A549 treated with AZD2906 at 1 μM for 4 hours (cell line): ENCODE results near the gene DNAH17. TPM values are rescaled to one million over a fixed set of nuclear protein-coding genes. Genes with fewer than 3 reads are reported as not detected.

Experiments used
- total RNA-seq: library from RNA; stranded (reverse); fragments of 200-300 nt; extraction: Qiagen RNA extraction; gene quantifications from 5 replicates; pipeline ENCODE4 v1.2.3, GENCODE V29; 2022

Gene DNAH17, protein sequence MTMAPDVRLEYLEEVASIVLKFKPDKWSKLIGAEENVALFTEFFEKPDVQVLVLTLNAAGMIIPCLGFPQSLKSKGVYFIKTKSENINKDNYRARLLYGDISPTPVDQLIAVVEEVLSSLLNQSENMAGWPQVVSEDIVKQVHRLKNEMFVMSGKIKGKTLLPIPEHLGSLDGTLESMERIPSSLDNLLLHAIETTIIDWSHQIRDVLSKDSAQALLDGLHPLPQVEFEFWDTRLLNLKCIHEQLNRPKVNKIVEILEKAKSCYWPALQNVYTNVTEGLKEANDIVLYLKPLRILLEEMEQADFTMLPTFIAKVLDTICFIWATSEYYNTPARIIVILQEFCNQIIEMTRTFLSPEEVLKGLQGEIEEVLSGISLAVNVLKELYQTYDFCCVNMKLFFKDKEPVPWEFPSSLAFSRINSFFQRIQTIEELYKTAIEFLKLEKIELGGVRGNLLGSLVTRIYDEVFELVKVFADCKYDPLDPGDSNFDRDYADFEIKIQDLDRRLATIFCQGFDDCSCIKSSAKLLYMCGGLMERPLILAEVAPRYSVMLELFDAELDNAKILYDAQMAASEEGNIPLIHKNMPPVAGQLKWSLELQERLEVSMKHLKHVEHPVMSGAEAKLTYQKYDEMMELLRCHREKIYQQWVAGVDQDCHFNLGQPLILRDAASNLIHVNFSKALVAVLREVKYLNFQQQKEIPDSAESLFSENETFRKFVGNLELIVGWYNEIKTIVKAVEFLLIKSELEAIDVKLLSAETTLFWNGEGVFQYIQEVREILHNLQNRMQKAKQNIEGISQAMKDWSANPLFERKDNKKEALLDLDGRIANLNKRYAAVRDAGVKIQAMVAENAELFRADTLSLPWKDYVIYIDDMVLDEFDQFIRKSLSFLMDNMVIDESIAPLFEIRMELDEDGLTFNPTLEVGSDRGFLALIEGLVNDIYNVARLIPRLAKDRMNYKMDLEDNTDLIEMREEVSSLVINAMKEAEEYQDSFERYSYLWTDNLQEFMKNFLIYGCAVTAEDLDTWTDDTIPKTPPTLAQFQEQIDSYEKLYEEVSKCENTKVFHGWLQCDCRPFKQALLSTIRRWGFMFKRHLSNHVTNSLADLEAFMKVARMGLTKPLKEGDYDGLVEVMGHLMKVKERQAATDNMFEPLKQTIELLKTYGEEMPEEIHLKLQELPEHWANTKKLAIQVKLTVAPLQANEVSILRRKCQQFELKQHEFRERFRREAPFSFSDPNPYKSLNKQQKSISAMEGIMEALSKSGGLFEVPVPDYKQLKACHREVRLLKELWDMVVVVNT (N-terminal part only)
- total RNA-seq = 0.81 to 1.1 TPM (median 0.98 TPM) in 5 replicates

GRCh38 chr17:78577296-78577695 is at the start of gene DNAH17:
DNAH17 (minus strand) TSS chr17:78577396; CDS start chr17:78575057, 2,339 bp downstream.

DNA sequence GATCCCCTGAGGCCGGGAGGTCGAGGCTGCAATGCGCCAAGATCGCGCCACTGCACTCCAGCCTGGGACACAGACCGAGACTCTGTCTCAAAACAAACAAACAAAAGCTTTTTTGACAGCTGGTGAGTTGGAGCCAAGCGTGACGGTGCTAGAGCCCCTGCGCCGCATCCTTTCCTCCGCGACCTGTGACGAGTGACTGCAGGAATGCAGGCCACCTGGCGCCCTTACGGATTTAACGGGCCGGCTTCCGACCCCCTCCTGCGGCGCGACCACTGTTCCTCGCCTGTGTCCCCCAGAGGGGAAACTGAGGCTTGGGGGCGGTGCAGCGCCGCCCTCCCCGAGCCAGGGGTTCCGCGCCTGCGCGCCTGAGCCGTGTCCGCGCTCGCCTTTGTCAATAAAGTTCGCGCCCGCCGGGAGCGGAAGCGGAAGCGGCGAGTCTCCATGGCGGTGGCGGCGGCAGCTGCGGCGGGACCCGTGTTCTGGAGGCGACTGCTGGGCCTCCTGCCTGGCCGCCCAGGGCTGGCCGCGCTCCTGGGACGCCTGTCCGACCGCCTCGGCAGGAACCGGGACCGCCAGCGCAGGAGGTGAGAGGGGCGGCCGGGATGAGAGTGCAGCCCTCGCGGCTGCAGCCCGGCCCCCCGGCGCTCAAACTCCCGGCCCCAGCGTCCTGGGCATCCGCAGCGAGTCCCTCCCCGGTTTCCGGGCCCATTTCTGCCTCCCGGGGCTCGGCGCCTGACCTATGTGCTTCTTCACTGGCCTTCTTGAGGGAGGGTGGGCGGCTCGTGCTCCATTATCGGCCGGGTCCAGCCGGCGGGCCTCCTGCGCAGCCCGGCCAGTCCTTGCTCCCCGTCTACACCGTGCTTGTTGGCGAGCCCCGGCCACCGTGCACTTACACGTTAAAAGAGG is 198.7 kb downstream of the DNAH17 start, which contains the start of gene PGS1:
Gene PGS1 (plus strand): TSS at position 425 of the 906 bp plus-strand sequence. CDS start 17 bp downstream, at position 442.

Other genes starting within 250 kb of the DNAH17 start
- gene SOCS3, start 217.3 kb downstream of the DNAH17 start, total RNA-seq = 27.7 to 35.1 TPM (median 32.4 TPM) in 5 replicates
- 20.5 to 24.6 TPM (median 22.8 TPM) in 5 replicates for gene PGS1, start 198.7 kb downstream of the DNAH17 start, total RNA-seq
- gene CYTH1, start 204.9 kb upstream of the DNAH17 start, total RNA-seq = 62.6 to 77.0 TPM (median 64.3 TPM) in 5 replicates